Panc1 (cell line): ENCODE results near the gene CCDC54. TPM values are rescaled to one million over a fixed set of nuclear protein-coding genes. Genes with fewer than 3 reads are reported as not detected.

Experiments
- ATAC-seq: fragments of 200-7000 bp; cut with Tn5 transposase; 2 replicates; pipeline ENCODE4 v1.9.1; 2020; ENCODE audit warnings: mild to moderate bottlenecking, moderate library complexity
- BruUV-seq: library from RNA; stranded (reverse); fragments of 400-500 nt; replicated peaks from 2 replicates; lab custom pipeline; 2021; lab: Mats Ljungman, UMichigan
- CTCF ChIA-PET: fragments of 300-600 bp; sonication (Branson Sonifier 250); formaldehyde crosslinking; loops from one replicate; lab custom pipeline; 2022; ENCODE audit warnings: antibody characterized with exemption; lab: Charles Lee
- POLR2A ChIA-PET: fragments of 300-600 bp; sonication (Branson Sonifier 250); formaldehyde crosslinking; loops from one replicate; lab custom pipeline; 2022; ENCODE audit warnings: antibody characterized with exemption; lab: Charles Lee
- DNase-seq: peaks from one replicate; pipeline ENCODE4 v3.0.0-alpha.2; 2010; ENCODE audit warnings: low read depth, low spot score
- H3K27ac ChIP-seq: 2 replicates; pipeline ENCODE4 v1.5.1; 2011; ENCODE audit warnings: mild to moderate bottlenecking, low read length, inconsistent platforms
- H3K27me3 ChIP-seq: fragments of 200-500 bp; sonication (Bioruptor generic); 2 replicates; pipeline ENCODE4 v1.6.0; 2014; ENCODE audit warnings: low read length, inconsistent platforms; ENCODE audit not compliant: control insufficient read depth, insufficient read depth
- H3K36me3 ChIP-seq: fragments of 200-500 bp; sonication (Bioruptor generic); 2 replicates; pipeline ENCODE4 v1.5.1; 2014; ENCODE audit warnings: inconsistent platforms, mild to moderate bottlenecking, low read length, moderate library complexity; ENCODE audit not compliant: control insufficient read depth, insufficient read depth
- H3K4me1 ChIP-seq: 2 replicates; pipeline ENCODE4 v1.5.1; 2011; ENCODE audit warnings: inconsistent platforms, mild to moderate bottlenecking, low read length, moderate library complexity; ENCODE audit not compliant: control insufficient read depth, insufficient read depth
- H3K4me3 ChIP-seq, 2 experiments: 2 replicates each; pipeline ENCODE4 v1.5.1; 2011 to 2012; ENCODE audit warnings: low read depth in 2 of 2, low read length in 2 of 2, mild to moderate bottlenecking in 2 of 2, inconsistent platforms in 1 of 2, moderate library complexity in 1 of 2
- H3K9me3 ChIP-seq: fragments of 200-500 bp; sonication (Bioruptor generic); 2 replicates; pipeline ENCODE4 v1.5.1; 2014; ENCODE audit warnings: low read depth, mild to moderate bottlenecking, inconsistent platforms, low read length, moderate library complexity; ENCODE audit not compliant: control insufficient read depth, insufficient read depth
- CTCF ChIP-seq: fragments of 450-650 bp; IDR thresholded peaks from 2 replicates; pipeline ENCODE4 v1.5.1; 2017; ENCODE audit warnings: mild to moderate bottlenecking
- POLR2AphosphoS5 ChIP-seq: IDR thresholded peaks from 2 replicates; pipeline ENCODE4 v1.6.1; 2012; ENCODE audit warnings: mild to moderate bottlenecking, low read depth, low read length, moderate library complexity
- REST ChIP-seq, 2 experiments: IDR thresholded peaks; 2 replicates each; pipeline ENCODE4 v1.6.1; 2011 to 2012; ENCODE audit warnings: low read depth in 2 of 2, control low read depth in 1 of 2, low read length in 1 of 2, mild to moderate bottlenecking in 1 of 2, moderate library complexity in 1 of 2; ENCODE audit not compliant: insufficient read depth in 1 of 2
- SIN3A ChIP-seq: IDR thresholded peaks from 2 replicates; pipeline ENCODE4 v1.6.1; 2012; ENCODE audit warnings: low read depth, mild to moderate bottlenecking, low read length, moderate library complexity, borderline replicate concordance; ENCODE audit not compliant: insufficient read depth
- TCF7L2 ChIP-seq: IDR thresholded peaks from 2 replicates; pipeline ENCODE4 v1.6.1; 2011; ENCODE audit warnings: mild to moderate bottlenecking, low read depth, low read length, inconsistent platforms
- in situ Hi-C: cut with HindIII; loops from 2 replicates; pipeline ENCODE4 v1.10.0; 2016; ENCODE audit warnings: low sequenced_read_pairs, low pct_unique_long_range_greater_than_20kb
- intact Hi-C: fragments of 100-400 bp; cut with micrococcal nuclease; formaldehyde crosslinking; loops from one replicate; pipeline ENCODE4 v1.10.0; 2022; ENCODE audit not compliant: unreplicated experiment
- total RNA-seq: library from RNA; stranded (reverse); gene quantifications from one replicate; pipeline ENCODE4 v1.2.1, GENCODE V29; 2021; ENCODE audit not compliant: unreplicated experiment

Gene CCDC54
- total RNA-seq, 1 experiment from 2014 or later, result not detected

GRCh38 chr3:107426223-107426622, 49.0 kb downstream of the CCDC54 start:
- H3K36me3 ChIP-seq, result no peaks in the 10 kb centered on the region
- no peak overlapping the region for H3K4me3 ChIP-seq
- DNase-seq, result no peak
- H3K27me3 ChIP-seq, result peaks cover 3% of the 10 kb centered on the region; the same call in 1 of the 2 replicates
- H3K4me1 ChIP-seq, result peaks cover 9% of the 10 kb centered on the region
- POLR2A ChIA-PET, result no interaction called here
- in situ Hi-C loops, result no loop called here
- intact Hi-C loops, result no loop called here
- no peak for TF ChIP-seq CTCF
- TF ChIP-seq POLR2AphosphoS5, result no peak
- TF ChIP-seq SIN3A, result no peak
- TF ChIP-seq TCF7L2, result no peak
- no peak for TF ChIP-seq REST (IDR thresholded peaks at IDR 0.05; ENCODE audit: insufficient read depth in 1 of 2, low read depth in 2 of 2, low read length in 1 of 2)
- no TSS peak for BruUV-seq
- ATAC-seq, result no peak
- H3K27ac ChIP-seq, result no peak overlapping the region
- H3K9me3 ChIP-seq, result no peaks in the 10 kb centered on the region
- CTCF ChIA-PET, result no interaction called here

Other genes with a start within 250 kb of the CCDC54 start
- gene BBX, start 145.5 kb downstream of the CCDC54 start, total RNA-seq, result 28.5 TPM